Stimulated activated CD8-positive, alpha-beta memory T cell treated with anti-CD3 and anti-CD28 coated beads, Interleukin-7, amount 100 ng/mL, for 1 hour (primary cell): ENCODE measurements around the gene PRKAR1B.

Source experiments
- DNase-seq, 2 donors: peaks; one replicate each; pipeline ENCODE4 v3.0.0-alpha.2; 2020; ENCODE audit warnings: low read depth in 2 of 2

Gene PRKAR1B

GRCh38 chr7:589781-590575 is 137.1 kb downstream of the PRKAR1B start:
- DNase-seq: no peak

DNA sequence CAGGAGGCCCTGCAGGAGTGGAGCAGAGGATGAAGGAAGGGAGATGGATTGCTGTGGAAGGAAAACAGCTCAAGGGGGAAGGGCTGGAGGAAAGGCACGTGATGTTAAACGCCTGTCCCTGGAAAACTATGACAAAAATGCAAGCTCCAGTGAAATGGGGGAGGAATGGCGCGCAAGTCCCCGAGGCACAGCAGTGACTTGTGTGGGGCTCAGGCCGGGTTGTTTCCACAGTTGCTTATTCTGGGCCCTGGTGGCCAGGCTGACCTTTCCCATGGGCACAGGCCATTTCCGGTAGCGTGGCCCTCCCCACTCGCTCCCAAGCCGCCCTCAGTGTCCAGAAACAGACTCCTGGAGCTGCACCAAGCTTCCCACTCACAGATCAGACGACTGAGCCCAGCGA is 139.3 kb downstream of the PRKAR1B start:
- DNase-seq: no peak

- DNase-seq: no peak
Observed at GRCh38 chr7:586494-586893, 140.6 kb downstream of the PRKAR1B start.

DNA sequence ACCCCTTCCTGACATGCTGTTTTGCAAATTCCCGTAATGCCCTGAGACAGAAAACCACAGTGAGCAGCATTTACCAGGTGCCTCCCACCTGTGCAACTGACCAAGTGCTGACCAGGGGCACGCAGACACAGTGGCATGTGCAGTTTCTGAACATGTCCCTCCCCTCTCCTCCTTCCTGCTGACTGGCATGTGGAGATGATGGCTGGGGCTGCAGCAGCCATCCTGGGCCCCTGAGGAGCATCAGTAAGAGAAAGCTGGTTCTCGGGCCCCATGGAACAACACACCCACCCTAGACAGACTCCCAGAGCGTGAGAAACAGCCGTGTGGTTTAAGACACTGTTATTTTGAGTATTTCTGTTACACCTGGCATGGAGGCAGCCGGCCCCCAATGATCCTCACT is 141.2 kb downstream of the PRKAR1B start:
- DNase-seq: no peak

GRCh38 chr7:585229-585711 is 141.8 kb downstream of the PRKAR1B start:
- DNase-seq: no peak

DNA sequence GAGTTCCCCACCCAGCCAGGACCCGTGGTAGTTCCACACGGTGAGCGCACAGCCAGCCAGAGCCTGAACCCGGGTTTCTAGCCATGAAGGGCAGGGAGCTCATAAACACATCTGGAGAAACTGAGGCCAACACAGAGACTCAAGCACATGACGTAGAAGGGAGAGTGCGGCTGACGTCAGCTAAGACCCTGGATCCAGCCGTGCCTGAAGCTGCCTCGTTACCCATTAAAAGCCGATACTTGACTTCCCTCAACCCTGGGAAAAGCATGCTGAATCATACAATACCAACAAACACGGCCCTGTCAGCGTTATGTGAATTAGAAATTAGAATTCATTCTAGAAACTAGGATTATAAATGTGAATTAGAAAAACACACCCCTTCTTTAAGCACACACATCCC is 142.3 kb downstream of the PRKAR1B start:
- DNase-seq: no peak

- DNase-seq: peak; percentile 62 to 74
Observed at GRCh38 chr7:584122-584465, 143.0 kb downstream of the PRKAR1B start.

DNA sequence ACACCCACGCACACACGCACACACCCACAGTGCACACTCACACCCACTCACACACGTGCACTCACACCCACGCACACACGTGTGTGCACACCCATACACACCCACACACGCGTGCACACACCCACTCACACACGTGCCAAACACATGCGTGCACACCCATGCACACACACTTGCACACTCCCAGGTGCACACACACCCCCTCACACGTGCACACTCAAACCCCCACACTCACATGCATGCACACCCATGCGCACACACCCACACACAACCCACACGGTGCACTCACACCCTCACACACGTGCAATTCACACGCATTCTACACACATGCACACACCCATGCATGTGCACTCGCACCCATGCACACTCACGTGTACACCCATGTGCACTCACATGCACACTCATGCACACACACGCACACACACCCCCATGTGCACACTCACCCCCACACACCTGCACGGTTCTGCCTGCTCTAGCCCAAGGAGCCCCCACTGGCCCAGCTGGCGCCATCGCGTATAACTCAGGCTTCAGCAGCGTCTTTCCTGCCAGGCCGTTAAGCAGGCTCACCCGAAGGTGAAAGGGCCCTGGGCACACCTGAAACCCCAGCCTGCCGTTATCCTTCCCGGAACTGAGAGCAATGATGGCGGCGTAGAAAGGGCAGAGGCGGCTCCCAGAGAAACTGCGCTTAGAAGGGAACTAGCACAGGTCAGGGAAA is 143.5 kb downstream of the PRKAR1B start:
- DNase-seq: no peak

DNA sequence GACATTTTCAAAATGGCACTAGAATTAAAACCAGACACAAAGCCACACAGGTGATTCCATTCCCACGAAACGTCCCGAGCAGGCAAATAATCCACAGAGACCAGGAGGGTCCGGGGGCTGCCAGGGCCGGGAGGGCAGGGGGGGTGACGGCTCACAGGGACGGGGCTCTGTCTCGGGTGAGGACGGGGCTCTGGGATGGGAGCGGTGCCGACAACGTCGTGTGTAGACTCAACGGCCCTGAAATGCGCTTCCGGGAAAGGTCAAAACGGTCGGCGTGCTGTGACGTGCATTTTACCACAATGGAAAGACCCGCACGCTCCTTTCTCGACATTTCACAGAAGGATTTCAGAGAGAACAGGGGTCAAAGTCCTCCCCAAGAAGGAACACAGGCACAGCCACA is 144.2 kb downstream of the PRKAR1B start:
- DNase-seq: no peak

DNA sequence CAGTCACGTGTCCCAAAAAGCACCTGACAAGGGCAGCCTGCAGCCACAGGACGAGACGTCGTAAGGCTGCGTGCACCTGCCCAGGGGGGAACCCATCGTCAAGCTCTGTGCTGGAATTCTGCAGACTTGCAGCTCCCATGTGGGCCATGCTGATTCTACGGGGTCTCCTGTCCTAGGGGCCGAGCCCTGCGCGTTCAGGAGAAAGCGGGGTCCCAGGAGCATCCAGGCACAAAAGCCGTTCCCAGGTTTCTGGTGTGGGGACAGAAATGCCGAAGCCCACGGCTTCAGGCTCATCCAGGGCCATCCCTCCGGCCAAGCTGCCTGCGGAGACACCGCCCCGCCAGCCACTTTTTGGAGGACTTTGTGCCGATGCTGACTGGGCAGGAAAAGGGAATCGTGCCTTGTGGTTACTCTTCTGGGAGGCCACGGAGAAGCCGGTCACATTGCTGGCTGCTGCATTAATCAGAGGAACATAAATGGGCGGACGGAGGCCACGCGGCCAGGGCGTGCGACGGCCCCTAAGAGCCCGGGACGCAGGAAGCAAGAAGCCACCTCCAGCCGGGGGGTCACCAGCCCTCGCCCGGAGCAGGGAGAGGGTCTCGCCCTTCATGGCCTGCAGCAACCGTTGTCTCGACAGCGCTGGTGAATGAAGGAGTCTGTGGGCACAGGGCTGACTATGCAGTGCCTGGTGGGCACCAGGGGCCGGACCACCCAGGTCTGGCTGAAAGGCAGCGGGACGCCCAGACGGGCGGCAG is 144.8 kb downstream of the PRKAR1B start:
- DNase-seq: no peak

DNA sequence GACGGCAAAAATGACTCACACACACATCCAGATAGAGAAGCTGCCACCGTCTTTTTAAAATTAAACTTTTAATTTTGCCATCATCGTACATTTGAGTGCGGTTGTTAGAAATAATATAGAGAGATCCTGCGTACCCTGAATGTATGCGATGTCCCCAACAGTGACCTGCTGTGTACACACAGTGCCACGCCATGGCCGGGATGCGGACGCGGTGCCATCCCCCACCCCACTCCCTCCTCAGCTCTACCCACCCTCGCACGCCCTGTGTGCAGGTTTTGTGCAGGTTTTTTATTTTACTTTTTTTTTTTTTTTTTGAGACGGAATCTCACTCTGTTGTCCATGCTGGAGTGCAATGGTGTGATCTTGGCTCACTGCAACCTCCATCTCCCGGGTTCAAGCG is 148.7 kb downstream of the PRKAR1B start:
- no peak for DNase-seq

- no peak for DNase-seq
Observed at GRCh38 chr7:577741-578370, 149.2 kb downstream of the PRKAR1B start.

DNA sequence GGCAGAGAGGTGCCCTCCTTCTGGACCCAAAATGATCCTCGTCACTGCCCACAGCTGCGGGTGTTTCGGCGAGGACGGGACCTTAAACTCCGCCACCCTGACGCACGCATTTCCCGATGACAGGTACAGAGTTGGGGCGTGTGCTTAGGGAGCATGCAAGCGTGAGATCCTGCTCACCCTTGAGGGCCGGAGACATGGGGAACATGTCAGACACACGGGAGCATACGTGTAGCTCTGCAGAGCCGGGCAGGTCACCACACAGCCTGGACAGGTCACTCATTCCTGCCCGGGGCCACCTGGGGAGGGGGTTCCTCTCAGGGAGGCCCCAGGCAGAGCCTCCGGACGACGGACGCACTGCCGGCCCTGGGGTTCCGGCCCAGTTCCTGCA is 149.8 kb downstream of the PRKAR1B start:
- DNase-seq: no peak

- DNase-seq: no peak
Observed at GRCh38 chr7:576524-577277, 150.4 kb downstream of the PRKAR1B start.

DNA sequence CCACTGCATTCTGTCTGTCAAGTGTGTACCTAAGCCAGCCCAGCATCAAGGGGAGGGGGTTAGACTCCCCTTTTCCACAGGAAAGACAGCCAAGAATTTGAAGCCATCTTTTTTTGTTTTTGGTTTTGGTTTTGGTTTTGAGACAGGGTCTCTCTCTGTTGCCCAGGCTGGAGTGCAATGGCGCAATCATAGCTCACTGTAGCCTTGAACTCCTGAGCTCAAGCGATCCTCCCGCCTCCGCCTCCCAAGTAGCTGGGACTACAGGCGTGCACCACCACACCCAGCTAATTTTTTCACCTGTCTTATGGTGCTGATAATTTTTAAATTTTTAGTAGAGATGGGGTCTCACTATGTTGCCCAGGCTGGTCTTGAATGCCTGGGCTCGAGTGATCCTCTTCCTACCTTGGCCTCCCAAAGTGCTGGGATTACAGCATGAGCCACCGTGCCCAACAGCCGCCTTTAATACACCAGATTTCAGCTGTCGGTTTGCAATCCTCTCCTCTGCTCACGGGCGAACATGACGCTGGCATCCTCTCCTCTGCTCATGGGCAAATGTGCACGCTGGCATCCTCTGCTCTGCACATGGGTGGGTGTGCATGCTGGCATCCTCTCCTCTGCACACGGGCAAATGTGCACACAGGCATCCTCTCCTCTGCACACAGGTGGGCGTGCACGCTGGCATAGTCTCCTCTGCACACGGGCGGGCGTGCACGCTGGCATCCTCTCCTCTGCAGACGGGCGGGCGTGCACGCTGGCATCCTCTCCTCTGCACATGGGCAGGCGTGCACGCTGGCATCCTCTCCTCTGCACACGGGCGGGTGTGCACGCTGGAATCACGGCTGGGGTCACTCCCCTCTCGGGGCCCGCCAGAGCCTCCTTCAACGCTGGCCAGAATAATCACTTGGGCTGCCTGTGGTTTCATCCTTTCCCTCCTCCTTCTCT is 151.4 kb downstream of the PRKAR1B start:
- DNase-seq: no peak

- DNase-seq: no peak
Observed at GRCh38 chr7:574661-575395, 152.3 kb downstream of the PRKAR1B start.

DNA sequence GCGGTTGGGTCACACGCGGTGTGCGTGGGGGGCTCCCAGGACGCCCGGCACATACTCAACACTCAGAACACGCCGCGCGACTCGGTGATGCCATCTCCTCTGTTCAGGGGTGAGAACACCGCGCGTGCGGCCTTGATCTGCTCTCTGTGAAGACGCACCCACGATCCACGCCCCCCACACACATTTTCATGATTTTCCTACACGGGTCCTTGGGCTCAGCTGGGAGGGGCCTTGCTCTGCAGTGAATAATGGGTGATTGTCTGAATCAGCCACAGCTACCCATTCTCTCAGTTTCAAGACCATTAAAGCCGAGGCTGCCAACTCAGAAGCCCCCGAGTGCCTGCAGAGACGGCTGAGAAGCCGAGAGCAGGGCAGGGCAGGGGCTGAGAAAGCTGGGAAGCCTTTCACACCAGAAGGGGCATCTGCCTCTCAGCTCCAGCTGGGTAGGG is 153.1 kb downstream of the PRKAR1B start:
- DNase-seq: no peak

DNA sequence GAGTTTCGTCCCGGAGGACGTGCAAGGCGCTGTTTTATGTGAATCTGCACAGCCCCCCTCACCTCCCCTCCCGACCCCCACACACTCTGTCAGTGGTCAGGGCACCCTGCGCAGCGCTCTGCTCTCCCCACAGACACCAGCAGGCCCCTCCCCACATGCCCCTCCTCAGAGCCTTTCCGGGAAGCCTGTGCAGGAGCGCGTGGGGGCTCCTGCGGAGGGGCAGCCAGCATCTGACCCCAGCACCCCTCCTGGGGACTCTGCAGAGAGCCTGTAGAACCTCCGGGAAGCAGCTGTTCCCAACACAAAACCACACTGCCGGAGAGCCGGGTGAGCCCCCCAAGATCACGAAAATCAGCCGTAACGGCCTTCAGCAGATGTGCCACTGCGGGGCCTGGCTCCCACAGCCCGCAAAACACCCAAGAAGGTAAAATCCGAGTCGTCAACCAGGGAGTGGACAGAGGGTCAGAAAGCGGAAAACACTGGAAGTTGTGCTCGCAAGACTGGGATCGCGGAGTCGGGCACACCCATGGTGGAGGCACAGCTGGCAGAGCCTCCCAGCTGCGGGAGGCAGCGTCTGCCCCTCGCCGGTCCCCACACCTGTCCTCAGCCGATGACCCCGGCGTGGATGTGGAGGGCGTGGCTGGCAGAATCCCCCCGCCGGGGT is 153.7 kb downstream of the PRKAR1B start:
- no peak for DNase-seq
